GM12892 (cell line): ENCODE measurements around the gene SLC2A9.

ENCODE experiments used
- POLR2A ChIP-seq: IDR thresholded peaks from 2 replicates; pipeline ENCODE4 v1.6.1; 2011; ENCODE audit warnings: low read depth, low read length, control low read depth
- POLR2AphosphoS5 ChIP-seq: IDR thresholded peaks from 2 replicates; pipeline ENCODE4 v1.6.1; 2011; ENCODE audit warnings: low read depth, low read length, control low read depth

- TF ChIP-seq POLR2AphosphoS5, result no peak
- no peak for TF ChIP-seq POLR2A
Measured at GRCh38 chr4:10050721-10051120, 29.4 kb upstream of the SLC2A9 start.
